ENCODE measurements around the gene PUSL1.
A peak's percentile ranks its signal among the peaks of the same experiment; 100 is the strongest.

PUSL1 gene

GRCh38 chr1:1280782-1281481 lies 27.5 kb upstream of the PUSL1 start:
- no peak for DNase-seq

DNA sequence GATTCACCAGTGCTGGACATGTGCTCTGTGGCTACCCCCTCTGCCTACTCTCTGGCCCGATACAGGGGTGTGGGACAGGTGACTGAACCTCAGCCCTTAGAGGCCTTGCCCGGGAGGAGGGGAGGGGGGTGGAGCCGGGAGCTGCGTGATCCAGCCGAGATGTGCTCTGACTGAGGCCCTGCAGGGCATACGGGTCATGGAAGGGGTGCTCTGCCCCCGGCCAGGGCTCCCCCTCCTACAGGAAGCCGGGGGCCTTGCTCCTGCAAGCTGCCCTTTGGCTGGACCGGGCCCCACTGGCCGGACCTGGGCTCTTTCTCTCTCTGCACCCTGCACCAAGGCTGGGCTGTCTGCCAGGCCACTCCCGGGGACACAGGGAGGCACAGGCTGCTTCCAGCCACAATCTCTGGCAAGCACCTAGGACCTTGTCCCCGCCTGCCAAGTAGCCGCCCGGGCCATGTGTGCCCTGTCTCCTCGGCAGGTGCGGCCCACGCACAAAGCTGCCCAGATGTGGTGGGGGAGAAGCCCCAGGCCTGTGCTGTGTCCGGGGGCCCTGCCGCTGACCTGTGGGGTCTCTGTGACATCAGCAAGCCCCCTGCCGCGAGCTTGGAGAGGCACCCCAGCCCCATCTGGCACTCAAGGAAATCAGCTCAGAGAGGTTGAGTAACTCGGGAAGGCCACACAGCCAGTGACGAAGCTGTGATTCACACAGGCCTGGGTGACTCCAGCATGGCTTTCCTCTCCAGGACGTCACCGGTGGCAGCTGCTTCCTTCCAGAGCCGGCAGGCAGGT lies 26.7 kb upstream of the PUSL1 start:
- no peak for DNase-seq

DNA sequence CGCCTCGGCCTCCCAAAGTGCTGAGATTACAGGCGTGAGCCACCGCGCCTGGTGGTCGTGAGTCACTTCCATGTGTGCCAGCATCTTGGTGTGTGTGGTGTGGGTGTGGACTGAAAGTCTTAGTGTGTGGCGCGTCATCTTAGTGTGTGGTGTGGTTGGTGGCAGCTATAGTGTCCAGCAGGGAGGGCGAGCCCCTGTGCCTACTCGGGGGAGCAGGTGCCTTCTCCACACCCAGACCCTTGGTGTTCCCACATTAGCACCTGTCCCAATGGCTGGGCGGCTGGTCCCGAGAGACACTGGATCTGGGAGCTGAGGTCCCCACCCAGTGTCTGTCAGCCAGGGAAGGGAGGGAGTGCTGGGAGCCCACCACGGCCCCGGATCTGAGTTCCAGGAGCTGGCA lies 25.4 kb upstream of the PUSL1 start:
- DNase-seq, result no peak

GRCh38 chr1:1283821-1284220 lies 24.6 kb upstream of the PUSL1 start:
- DNase-seq, result no peak

GRCh38 chr1:1284221-1285101 lies 23.9 kb upstream of the PUSL1 start:
- DNase-seq, result no peak

GRCh38 chr1:1285102-1285571 lies 23.3 kb upstream of the PUSL1 start:
- DNase-seq, result no peak

- DNase-seq, result no peak
These were observed 22.6 kb upstream of the PUSL1 start for GRCh38 chr1:1285611-1286311.

DNA sequence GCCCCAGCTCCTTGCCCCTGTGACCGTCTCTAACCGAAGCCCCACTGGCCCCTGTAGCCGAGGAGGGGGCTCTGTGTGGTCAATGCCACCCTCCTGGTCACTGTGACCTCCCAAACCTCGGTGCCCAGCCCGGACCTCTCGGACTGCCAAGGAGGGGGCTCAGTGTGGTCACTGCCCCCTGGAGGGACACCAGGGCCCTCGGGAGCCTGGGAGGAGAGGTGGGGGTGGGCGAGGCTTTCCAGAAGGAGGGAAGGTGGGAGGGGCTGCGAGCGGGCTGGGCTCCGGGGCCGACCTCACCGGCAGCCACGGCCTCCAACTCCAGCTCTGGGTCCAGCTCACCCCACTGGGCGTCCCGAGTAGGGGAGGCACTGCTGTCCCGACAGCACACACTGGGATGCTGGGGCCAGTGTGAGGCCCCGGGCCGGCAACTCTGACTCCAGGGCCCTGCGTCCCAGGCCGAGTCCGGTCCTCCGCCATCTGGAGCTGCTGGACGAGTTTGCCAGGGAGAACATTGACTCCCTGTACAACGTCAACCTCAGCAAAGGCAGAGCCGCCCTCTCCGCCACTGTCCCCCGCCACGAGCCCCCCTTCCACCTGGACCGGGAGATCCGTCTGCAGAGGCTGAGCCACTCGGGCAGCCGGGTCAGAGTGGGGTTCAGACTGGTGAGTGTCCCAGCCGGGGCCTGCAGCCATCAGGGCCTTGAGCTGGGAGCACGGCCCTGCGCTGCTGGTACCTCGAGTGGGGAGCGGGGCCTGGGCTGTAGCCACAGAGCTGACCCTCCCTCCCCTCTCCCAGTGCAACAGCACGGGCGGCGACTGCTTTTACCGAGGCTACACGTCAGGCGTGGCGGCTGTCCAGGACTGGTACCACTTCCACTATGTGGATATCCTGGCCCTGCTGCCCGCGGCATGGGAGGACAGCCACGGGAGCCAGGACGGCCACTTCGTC lies 21.8 kb upstream of the PUSL1 start:
- DNase-seq, result no peak

GRCh38 chr1:1287288-1288110 lies 20.9 kb upstream of the PUSL1 start:
- DNase-seq, result no peak

- peak; percentile 64 for DNase-seq
These were observed 18.1 kb upstream of the PUSL1 start for GRCh38 chr1:1290238-1290731.

DNA sequence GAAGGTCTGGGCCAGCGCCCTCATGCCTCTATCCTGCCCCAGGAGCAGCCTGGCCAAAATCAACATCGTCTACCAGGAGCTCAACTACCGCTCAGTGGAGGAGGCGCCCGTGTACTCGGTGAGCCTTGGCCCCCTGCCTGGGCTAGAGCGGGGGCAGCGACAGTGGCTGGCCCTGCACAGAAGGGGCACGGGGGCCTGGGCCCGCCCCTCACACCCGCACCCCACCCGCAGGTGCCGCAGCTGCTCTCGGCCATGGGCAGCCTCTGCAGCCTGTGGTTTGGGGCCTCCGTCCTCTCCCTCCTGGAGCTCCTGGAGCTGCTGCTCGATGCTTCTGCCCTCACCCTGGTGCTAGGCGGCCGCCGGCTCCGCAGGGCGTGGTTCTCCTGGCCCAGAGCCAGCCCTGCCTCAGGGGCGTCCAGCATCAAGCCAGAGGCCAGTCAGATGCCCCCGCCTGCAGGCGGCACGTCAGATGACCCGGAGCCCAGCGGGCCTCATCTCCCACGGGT lies 17.3 kb upstream of the PUSL1 start:
- no peak for DNase-seq

GRCh38 chr1:1291548-1292441 lies 16.6 kb upstream of the PUSL1 start:
- DNase-seq, result peak; percentile 65

- no peak for DNase-seq
These were observed 16.0 kb upstream of the PUSL1 start for GRCh38 chr1:1292442-1292779.

GRCh38 chr1:1292851-1293250 lies 15.5 kb upstream of the PUSL1 start:
- DNase-seq, result no peak

DNA sequence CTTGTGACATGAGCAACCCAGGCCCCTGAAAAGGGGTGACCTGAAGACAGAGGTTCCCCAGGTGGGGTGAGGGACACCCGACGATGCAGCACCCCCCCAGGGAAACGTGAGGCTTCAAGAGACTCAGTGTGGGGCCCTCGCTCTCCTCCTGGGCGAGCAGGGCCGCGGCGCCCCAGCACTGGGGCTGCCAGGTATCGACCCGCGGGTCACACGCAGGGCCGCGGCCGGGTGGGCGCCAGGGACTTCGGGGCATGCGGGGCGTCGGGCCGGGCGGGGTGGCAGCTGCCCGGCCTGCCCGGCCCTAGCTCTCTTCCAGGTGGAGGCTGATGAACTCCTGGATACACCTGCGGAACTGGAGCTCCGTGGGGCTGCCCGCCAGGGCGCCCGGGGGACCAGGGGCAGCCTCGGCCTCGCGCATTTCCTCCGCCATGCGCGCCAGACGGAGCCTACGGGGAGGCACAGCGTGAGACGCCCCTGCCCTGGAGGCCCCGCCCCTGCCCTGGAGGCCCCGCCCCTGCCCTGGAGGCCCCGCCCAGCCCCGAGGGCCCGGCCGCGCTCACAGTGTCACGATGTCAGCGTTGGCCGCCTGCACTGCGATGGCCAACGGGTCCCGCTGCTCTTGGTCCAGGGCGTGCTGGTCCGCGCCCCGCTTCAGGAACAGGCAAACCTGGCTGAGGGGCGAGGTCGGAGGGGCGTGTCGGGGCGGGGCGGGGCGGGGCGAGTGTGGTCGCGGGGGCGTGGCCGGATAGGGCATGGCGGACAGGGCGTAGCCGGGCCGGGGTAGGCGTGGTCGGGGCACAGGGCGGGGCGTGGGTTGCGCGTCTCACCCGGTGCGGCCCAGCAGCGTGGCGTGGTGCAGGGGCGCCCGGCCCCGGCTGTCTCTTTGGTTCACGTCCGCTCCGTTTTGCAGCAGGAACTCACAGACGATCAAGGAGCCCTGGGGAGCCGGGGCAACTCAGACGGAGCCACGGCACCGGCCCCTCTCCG lies 14.8 kb upstream of the PUSL1 start:
- no peak for DNase-seq

GRCh38 chr1:1294250-1294890 lies 14.0 kb upstream of the PUSL1 start:
- DNase-seq, result no peak
